BJ (cell line): Measurements from ENCODE around the gene COG3. TPM values are rescaled to one million over a fixed set of nuclear protein-coding genes. Genes with fewer than 3 reads are reported as not detected.

ENCODE experiments used
- CTCF ChIA-PET: fragments of 350-600 bp; formaldehyde crosslinking; extraction: SDS; loops from one replicate; lab custom pipeline; 2021; ENCODE audit warnings: antibody characterized with exemption, inconsistent platforms; lab: Yijun Ruan, JAX
- POLR2A ChIA-PET: fragments of 300-600 bp; sonication (Branson Sonifier 250); formaldehyde crosslinking; extraction: SDS; loops from one replicate; lab custom pipeline; 2021; ENCODE audit warnings: antibody characterized with exemption; lab: Charles Lee
- DNase-seq: peaks from one replicate; pipeline ENCODE4 v3.0.0-alpha.2; 2011; ENCODE audit warnings: low read depth
- H3K27me3 ChIP-seq: 2 replicates; pipeline ENCODE4 v1.6.0; 2011; ENCODE audit warnings: low read length; ENCODE audit not compliant: control insufficient read depth, insufficient read depth
- H3K36me3 ChIP-seq: 2 replicates; pipeline ENCODE4 v1.5.1; 2011; ENCODE audit warnings: low read length; ENCODE audit not compliant: control insufficient read depth, insufficient read depth
- H3K4me3 ChIP-seq: 2 replicates; pipeline ENCODE4 v1.5.1; 2011; ENCODE audit warnings: low read depth, mild to moderate bottlenecking, control low read depth, low read length
- polyA plus RNA-seq: library from polyadenylated mRNA; depleted of rRNA; stranded (reverse); fragments of >200 nt; gene quantifications from 2 replicates; pipeline ENCODE4 v1.2.3, GENCODE V29; 2011
- TF ChIP-seq, protein P1 (sequence below): IDR thresholded peaks from 2 replicates; pipeline ENCODE4 v1.5.1; 2011; ENCODE audit warnings: low read depth, mild to moderate bottlenecking, control low read depth, inconsistent platforms, low read length, moderate library complexity; ENCODE audit not compliant: insufficient read depth

The COG3 gene
- polyA plus RNA-seq, 1 experiment = 13.9 TPM

DNA sequence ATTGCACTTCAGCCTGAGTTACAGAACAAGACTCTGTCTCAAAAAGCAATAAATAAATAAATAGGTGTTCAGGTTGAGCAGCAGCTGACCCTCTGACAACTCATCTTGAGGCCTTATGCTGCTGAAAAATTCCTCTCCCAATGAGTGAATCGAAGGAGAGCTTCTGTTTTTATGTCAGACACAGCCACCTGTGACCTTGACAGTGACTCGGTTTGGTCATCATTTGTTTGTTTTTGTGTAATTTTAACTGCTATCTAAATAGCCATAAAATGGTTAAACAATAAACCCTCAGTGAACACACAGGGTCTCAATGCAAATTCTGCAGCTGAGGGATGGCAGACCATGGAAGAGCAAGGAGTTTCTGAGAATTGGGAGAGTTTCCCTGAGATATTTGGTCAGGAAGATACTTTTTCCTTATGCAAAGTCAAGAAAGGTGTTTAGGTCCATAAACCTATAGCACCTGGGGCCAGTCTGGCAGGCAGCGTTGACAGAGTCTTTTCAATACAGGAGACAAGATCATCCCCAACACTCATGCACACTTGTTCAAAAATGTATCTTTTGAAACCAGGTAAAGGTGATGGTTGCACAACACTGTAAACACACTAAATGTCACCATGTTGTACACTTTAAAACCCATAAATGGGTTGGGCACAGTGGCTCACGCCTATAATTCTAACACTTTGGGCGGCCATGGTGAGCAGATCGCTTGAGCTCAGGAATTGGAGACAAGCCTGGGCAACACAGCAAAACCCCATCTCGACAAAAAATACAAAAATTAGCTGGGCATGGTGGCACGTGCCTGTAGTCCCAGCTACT, 30.0 kb upstream of the COG3 start:
- no peaks in the 10 kb centered on the region for H3K36me3 ChIP-seq
- ChIA-PET POLR2A (no interaction called here), CTCF (no interaction called here)
- TF ChIP-seq, protein P1, sequence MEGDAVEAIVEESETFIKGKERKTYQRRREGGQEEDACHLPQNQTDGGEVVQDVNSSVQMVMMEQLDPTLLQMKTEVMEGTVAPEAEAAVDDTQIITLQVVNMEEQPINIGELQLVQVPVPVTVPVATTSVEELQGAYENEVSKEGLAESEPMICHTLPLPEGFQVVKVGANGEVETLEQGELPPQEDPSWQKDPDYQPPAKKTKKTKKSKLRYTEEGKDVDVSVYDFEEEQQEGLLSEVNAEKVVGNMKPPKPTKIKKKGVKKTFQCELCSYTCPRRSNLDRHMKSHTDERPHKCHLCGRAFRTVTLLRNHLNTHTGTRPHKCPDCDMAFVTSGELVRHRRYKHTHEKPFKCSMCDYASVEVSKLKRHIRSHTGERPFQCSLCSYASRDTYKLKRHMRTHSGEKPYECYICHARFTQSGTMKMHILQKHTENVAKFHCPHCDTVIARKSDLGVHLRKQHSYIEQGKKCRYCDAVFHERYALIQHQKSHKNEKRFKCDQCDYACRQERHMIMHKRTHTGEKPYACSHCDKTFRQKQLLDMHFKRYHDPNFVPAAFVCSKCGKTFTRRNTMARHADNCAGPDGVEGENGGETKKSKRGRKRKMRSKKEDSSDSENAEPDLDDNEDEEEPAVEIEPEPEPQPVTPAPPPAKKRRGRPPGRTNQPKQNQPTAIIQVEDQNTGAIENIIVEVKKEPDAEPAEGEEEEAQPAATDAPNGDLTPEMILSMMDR = no peak
- no peak overlapping the region for H3K4me3 ChIP-seq
- no peak for DNase-seq
- no peaks in the 10 kb centered on the region for H3K27me3 ChIP-seq

DNA sequence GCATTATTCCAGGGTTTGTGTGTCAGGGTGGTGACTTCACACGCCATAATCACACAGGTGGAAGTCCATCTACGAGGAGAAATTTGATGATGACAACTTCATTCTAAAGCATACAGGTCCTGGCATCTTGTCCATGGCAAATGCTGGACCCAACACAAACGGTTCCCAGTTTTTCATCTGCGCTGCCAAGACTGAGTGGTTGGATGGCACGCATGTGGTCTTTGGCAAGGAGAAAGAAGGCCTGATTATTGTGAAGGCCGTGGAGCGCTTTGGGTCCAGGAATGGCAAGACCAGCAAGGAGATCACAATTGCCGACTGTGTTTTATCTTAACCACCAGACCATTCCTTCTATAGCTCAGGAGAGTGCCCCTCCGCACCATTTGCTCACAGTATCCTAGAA, 28.4 kb upstream of the COG3 start:
- POLR2A ChIA-PET = no interaction called here

GRCh38 chr13:45436953-45437352, 27.8 kb upstream of the COG3 start:
- Histone ChIP-seq H3K27me3 (no peaks in the 10 kb centered on the region), H3K36me3 (no peaks in the 10 kb centered on the region), H3K4me3 (no peak overlapping the region)
- ChIA-PET POLR2A (no interaction called here), CTCF (interaction anchor here (1.4 kb wide), 1 partner anchor 42 kb away, joined by 3 read pairs; no protein-coding TSS in a partner anchor)
- TF ChIP-seq, protein P1 = no peak
- no peak for DNase-seq

More for the DNA sequence above, 28.4 kb upstream of the COG3 start:
- TF ChIP-seq, protein P1 = no peak
- Histone ChIP-seq H3K27me3 (no peaks in the 10 kb centered on the region), H3K4me3 (no peak overlapping the region), H3K36me3 (no peaks in the 10 kb centered on the region)
- DNase-seq = no peak
- CTCF ChIA-PET = no interaction called here

- TF ChIP-seq, protein P1 = no peak
- H3K27me3 ChIP-seq = no peaks in the 10 kb centered on the region
- no peak for DNase-seq
- ChIA-PET POLR2A (no interaction called here), CTCF (interaction anchor here (1.0 to 1.4 kb wide), 2 partner anchors 13 to 43 kb away, joined by 3 read pairs; no protein-coding TSS in a partner anchor)
- H3K4me3 ChIP-seq = no peak overlapping the region
- H3K36me3 ChIP-seq = no peaks in the 10 kb centered on the region
Measured at GRCh38 chr13:45437947-45438346, 26.8 kb upstream of the COG3 start.

DNA sequence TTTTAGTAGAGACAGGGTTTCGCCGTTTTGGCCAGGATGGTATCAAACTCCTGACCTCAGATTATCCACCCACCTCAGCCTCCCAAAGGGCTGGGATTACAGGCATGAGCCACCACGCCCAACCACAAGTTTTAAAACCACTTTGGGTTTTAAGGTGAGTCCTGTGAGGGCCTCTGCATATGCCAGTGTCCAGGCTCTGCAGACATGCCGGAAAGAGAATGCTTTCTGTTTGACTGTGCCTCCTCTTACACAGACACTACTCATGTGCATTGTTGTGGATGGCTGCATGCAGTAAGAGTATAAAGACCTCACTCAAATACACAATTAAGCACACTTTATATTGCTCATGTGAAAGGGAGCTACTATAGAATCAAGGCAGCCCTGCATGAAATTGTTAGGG, 25.7 kb upstream of the COG3 start:
- TF ChIP-seq, protein P1 = no peak
- ChIA-PET CTCF (no interaction called here), POLR2A (no interaction called here)
- no peaks in the 10 kb centered on the region for H3K27me3 ChIP-seq
- DNase-seq = no peak
- no peaks in the 10 kb centered on the region for H3K36me3 ChIP-seq
- H3K4me3 ChIP-seq = no peak overlapping the region
